Measurements from ENCODE around the gene STK32C.

DNA sequence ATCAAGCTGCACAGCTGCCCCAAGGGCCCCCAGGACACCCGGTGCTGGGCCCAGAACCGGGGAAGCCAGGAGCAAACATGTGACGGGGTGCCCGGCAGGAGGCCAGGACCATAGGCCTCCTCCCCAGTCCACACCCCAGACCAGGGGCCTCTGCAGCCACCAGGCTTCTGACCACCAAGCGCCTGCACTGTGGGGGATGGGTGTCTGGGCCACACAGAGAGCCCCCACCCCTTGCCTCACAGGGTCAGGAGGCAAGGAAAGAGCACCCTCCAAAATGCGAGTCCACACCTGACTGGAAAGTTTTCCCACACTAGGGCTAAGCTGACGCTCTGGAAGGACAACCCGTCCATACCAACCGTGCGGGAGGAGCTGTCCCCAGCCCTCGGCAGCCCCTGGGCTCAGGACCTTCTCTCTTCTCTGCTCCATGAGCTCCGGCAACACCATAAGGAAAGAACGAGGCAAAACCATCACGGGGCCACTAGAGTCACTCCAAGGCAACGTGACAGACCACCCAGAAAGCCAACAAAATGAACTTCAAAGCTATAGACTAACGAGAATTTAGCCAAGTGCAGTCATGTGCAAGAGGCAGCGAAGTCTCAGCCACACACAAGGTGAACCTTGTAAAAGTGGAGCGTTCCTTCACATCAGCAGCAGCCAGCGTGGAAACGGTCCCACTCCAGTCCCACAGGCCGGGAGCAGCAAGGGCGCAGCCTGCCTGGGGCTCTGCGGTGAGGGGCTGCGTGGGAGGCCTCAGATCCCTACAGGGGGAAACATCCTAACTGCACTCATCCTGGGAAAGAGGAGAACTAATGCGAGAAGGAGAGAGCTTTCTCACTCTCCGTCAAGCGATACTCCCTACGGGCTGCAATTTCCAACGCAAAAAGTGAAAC is 5.1 kb downstream of the STK32C start:
- TF ChIP-seq, protein P1, sequence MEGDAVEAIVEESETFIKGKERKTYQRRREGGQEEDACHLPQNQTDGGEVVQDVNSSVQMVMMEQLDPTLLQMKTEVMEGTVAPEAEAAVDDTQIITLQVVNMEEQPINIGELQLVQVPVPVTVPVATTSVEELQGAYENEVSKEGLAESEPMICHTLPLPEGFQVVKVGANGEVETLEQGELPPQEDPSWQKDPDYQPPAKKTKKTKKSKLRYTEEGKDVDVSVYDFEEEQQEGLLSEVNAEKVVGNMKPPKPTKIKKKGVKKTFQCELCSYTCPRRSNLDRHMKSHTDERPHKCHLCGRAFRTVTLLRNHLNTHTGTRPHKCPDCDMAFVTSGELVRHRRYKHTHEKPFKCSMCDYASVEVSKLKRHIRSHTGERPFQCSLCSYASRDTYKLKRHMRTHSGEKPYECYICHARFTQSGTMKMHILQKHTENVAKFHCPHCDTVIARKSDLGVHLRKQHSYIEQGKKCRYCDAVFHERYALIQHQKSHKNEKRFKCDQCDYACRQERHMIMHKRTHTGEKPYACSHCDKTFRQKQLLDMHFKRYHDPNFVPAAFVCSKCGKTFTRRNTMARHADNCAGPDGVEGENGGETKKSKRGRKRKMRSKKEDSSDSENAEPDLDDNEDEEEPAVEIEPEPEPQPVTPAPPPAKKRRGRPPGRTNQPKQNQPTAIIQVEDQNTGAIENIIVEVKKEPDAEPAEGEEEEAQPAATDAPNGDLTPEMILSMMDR (IDR thresholded peaks at IDR 0.05), result no peak
- TF ChIP-seq POLR2A (IDR thresholded peaks at IDR 0.05), result no peak

All from body of pancreas (tissue), 4 donors.